ENCODE results near the gene CHP1.
"Not testable (repeated sequence)": the region's sequence is repeated elsewhere in the genome, so short reads cannot be mapped to it uniquely, and the experiment has no call there.

The CHP1 gene

DNA sequence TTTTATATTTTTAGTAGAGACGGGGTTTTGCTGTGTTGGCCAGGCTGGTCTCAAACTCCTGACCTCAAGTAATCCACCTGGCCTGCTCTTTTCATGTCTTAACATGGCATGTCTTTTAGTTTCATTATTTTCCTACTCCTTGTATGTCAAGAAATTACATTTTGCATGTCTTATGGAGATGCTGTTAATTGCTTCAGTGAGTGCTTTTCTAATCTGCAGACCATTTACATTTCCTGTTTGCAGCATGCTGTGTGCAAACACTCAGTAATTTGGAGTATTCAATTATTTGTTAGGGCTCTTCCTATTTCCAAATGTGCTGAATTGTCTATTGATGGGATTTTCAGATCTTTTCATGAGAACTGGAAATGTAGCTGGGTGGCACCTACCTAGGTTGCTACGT, 70.1 kb downstream of the CHP1 start:
- 85% methylated on average over 2 of the region's 2 CpGs for WGBS
- not testable (repeated sequence) for H3K27me3 ChIP-seq (ENCODE audit: insufficient read depth, low read length); H3K27ac ChIP-seq (ENCODE audit: low read depth, low read length); H3K9ac ChIP-seq (ENCODE audit: low read depth, low read length); H3K4me3 ChIP-seq (ENCODE audit: low read length); H3K9me3 ChIP-seq (ENCODE audit: insufficient read depth, low read depth, low read length)
- Histone ChIP-seq H3K36me3 (ENCODE audit: insufficient read depth, low read length) (peaks cover 54% of the 10 kb centered on the region), H3K4me1 (ENCODE audit: insufficient read depth, low read length) (peaks cover 19% of the 10 kb centered on the region; the same call in 1 of the 2 replicates)

DNA sequence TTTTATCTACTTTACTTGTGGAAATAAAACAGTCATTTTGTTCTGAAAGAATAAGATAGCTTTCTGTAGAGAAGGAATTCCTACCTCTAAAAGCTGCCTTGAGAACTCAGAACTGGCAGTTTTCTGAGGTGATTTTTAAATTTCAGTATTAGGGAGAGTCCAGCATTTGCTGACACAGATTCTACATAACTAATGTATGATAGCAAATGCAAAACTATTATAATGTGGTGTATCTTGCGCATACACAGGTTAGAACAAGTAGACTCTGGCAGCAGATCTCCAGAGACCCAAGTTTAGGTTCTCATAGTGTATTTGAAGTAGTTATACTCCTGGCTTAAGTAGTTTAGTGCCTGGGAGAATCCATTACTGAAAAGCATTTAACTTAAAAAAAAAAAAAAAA, 70.5 kb downstream of the CHP1 start:
- H3K27ac ChIP-seq (ENCODE audit: low read depth, low read length): no peak overlapping the region
- H3K9me3 ChIP-seq (ENCODE audit: insufficient read depth, low read depth, low read length): no peaks in the 10 kb centered on the region
- WGBS: 100% methylated on average over 1 of the region's 1 CpG
- no peak overlapping the region for H3K4me3 ChIP-seq (ENCODE audit: low read length)
- peaks cover 52% of the 10 kb centered on the region for H3K36me3 ChIP-seq (ENCODE audit: insufficient read depth, low read length)
- no peak overlapping the region for H3K9ac ChIP-seq (ENCODE audit: low read depth, low read length)
- peaks cover 19% of the 10 kb centered on the region; the same call in 1 of the 2 replicates for H3K4me1 ChIP-seq (ENCODE audit: insufficient read depth, low read length)
- H3K27me3 ChIP-seq (ENCODE audit: insufficient read depth, low read length): no peaks in the 10 kb centered on the region

DNA sequence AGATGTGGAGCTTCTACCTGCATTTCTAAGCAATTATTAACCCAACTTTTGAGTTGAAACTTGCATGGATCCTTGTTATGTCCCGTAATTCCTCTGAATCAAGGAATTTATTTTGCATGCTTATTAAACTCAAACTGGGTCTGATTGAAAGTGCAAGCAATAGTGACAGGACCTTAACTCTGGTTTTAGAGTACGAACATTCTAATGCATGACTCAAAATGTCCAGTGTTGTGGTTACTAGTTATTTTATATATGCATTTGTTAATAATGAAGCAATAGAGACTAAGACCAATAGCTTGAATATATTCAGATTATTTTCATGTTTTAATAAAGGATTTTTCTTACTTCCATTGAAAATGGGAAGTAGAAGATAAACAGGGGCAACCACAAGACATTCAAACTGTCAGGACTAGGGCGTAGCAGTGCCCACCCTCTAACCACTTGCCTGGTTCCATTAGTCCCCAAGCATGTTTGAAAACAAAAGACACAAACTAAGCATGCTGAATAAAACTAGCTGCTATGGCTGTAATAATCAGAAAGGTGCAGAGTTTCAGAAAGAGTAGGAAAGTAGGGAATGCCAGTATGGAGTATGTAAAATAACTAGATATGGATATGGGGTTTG, 73.2 kb downstream of the CHP1 start:
- peaks cover 45% of the 10 kb centered on the region for H3K36me3 ChIP-seq (ENCODE audit: insufficient read depth, low read length)
- peaks cover 19% of the 10 kb centered on the region; the same call in 1 of the 2 replicates for H3K4me1 ChIP-seq (ENCODE audit: insufficient read depth, low read length)
- H3K4me3 ChIP-seq (ENCODE audit: low read length): no peak overlapping the region
- no peak overlapping the region for H3K27ac ChIP-seq (ENCODE audit: low read depth, low read length)
- no peak overlapping the region for H3K9ac ChIP-seq (ENCODE audit: low read depth, low read length)
- H3K27me3 ChIP-seq (ENCODE audit: insufficient read depth, low read length): no peaks in the 10 kb centered on the region
- 96% methylated on average over 3 of the region's 3 CpGs for WGBS
- H3K9me3 ChIP-seq (ENCODE audit: insufficient read depth, low read depth, low read length): no peaks in the 10 kb centered on the region

DNA sequence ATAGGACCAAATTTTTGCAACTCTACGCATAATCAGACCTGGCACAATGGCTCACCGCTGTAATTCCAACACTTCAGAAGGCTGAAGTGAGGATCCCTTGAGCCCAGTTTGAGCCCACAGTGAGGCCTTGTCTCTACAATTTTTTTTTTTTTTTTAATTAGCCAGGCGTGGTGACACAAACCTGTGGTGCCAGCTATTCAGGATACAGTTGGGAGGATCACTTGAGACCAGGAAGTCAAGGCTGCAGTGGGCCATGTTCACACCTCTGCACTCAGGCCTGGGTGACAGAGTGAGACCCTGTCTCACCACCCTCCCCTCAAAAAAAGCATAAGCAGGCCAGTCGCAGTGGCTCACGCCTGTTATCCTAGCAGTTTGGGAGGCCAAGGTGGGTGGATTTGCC, 76.6 kb downstream of the CHP1 start:
- WGBS: 89% methylated on average over 5 of the region's 5 CpGs
- Histone ChIP-seq H3K9me3 (ENCODE audit: insufficient read depth, low read depth, low read length) (no peaks in the 10 kb centered on the region), H3K4me3 (ENCODE audit: low read length) (no peak overlapping the region), H3K27ac (ENCODE audit: low read depth, low read length) (no peak overlapping the region), H3K4me1 (ENCODE audit: insufficient read depth, low read length) (peaks cover 13% of the 10 kb centered on the region; the same call in 1 of the 2 replicates), H3K36me3 (ENCODE audit: insufficient read depth, low read length) (peaks cover 54% of the 10 kb centered on the region), H3K9ac (ENCODE audit: low read depth, low read length) (no peak overlapping the region), H3K27me3 (ENCODE audit: insufficient read depth, low read length) (no peaks in the 10 kb centered on the region)

DNA sequence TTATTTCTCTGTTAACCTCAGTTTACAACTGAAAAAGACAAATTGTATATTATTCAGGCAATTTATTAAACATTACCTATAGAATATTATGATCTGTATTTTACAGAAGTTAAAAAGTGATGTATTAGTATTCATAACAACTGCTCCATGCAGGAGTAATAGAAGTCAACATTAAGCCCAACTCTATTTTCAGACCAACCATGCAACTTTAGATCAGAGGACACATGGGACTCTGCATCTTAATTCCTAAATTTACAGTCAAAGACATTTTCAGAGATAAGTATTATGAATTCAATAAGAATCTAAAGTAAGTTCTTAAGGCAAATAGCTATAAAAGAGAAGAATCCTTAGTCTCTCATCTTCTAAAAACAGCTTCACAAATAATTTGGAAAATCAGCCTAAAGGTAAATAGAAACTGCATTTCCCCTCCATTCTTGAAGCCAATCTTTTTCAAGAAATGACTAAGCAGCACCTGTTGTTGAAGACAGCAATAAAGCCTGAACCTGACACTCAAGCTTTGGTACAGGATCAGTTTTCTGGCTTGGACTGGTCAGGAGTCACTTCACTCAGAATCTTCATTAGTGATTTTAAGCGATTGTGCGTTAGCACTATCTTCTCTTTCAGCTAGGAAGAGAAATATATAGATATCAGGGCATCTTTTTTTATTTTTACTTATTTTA, 78.3 kb downstream of the CHP1 start:
- Histone ChIP-seq H3K4me3 (ENCODE audit: low read length) (no peak overlapping the region), H3K9ac (ENCODE audit: low read depth, low read length) (no peak overlapping the region), H3K9me3 (ENCODE audit: insufficient read depth, low read depth, low read length) (no peaks in the 10 kb centered on the region), H3K4me1 (ENCODE audit: insufficient read depth, low read length) (no peaks in the 10 kb centered on the region), H3K27ac (ENCODE audit: low read depth, low read length) (no peak overlapping the region), H3K36me3 (ENCODE audit: insufficient read depth, low read length) (peaks cover 64% of the 10 kb centered on the region), H3K27me3 (ENCODE audit: insufficient read depth, low read length) (no peaks in the 10 kb centered on the region)
- WGBS: 100% methylated on average over 2 of the region's 2 CpGs

DNA sequence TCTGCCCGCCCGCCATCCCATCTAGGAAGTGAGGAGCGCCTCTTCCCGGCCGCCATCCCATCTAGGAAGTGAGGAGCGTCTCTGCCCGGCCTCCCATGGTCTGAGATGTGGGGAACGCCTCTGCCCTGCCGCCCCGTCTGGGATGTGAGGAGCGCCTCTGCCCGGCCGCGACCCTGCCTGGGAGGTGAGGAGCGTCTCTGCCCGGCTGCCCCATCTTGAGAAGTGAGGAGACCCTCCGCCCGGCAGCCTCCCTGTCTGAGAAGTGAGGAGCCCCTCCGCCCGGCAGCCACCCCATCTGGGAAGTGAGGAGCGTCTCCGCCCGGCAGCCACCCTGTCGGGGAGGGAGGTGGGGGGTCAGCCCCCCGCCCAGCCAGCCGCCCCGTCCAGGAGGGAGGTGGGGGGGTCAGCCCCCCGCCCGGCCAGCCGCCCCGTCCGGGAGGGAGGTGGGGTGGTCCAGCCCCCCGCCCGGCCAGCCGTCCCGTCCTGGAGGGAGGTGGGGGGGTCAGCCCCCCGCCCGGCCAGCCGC, 89.8 kb downstream of the CHP1 start:
- 96% methylated on average over 34 of the region's 39 CpGs for WGBS
- not testable (repeated sequence) for H3K27ac ChIP-seq (ENCODE audit: low read depth, low read length); H3K9ac ChIP-seq (ENCODE audit: low read depth, low read length); H3K4me1 ChIP-seq (ENCODE audit: insufficient read depth, low read length); H3K9me3 ChIP-seq (ENCODE audit: insufficient read depth, low read depth, low read length); H3K4me3 ChIP-seq (ENCODE audit: low read length); H3K27me3 ChIP-seq (ENCODE audit: insufficient read depth, low read length)
- peaks cover 41% of the 10 kb centered on the region for H3K36me3 ChIP-seq (ENCODE audit: insufficient read depth, low read length)

DNA sequence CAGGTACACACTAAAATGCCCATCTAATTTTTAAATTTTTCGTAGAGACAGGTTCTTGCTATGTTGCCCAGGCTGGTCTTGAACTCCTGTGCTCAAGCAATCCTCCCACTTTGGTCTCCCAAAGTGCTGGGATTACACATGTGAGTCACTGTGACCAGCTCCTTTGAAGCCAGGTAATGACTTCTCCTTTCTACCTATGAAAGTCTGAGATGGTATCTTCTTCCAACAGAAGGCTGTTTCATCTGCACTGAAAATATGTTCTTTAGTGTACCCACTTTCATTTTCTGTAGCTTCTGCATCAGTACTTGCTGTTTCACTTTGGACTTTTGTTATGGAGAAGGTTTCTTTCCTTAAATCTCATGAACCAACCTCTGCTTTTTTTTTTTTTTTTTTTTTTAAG, 92.5 kb downstream of the CHP1 start:
- Histone ChIP-seq H3K36me3 (ENCODE audit: insufficient read depth, low read length) (peaks cover 40% of the 10 kb centered on the region), H3K4me1 (ENCODE audit: insufficient read depth, low read length) (no peaks in the 10 kb centered on the region), H3K9ac (ENCODE audit: low read depth, low read length) (no peak overlapping the region), H3K27me3 (ENCODE audit: insufficient read depth, low read length) (no peaks in the 10 kb centered on the region), H3K27ac (ENCODE audit: low read depth, low read length) (no peak overlapping the region), H3K4me3 (ENCODE audit: low read length) (no peak overlapping the region), H3K9me3 (ENCODE audit: insufficient read depth, low read depth, low read length) (no peaks in the 10 kb centered on the region)
- WGBS: 92% methylated on average over 1 of the region's 1 CpG

DNA sequence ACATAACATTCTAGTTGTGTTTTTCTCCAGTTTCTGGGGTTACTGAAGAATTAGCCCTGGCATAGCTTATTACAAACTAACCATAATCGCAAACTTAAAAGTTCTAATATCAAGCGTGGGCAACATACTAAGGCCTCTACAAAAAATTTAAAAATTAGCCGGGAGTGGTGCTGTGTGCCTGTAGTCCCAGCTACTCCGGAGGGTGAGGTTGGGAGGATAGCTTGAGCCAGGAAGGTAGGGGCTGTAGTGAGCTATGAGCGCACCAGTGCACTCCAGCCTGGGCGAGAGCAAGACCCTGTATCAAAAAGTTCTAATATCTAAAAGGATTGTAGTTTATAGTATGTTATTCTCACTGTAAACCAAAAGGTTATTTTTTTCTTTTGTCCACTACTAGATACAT, 100.2 kb downstream of the CHP1 start:
- Histone ChIP-seq H3K4me3 (ENCODE audit: low read length) (peak overlapping the region; percentile 83), H3K4me1 (ENCODE audit: insufficient read depth, low read length) (no peaks in the 10 kb centered on the region), H3K36me3 (ENCODE audit: insufficient read depth, low read length) (peaks cover 20% of the 10 kb centered on the region), H3K27ac (ENCODE audit: low read depth, low read length) (no peak overlapping the region), H3K9ac (ENCODE audit: low read depth, low read length) (peak overlapping the region; percentile 91; the same call in 1 of the 2 replicates), H3K9me3 (ENCODE audit: insufficient read depth, low read depth, low read length) (no peaks in the 10 kb centered on the region), H3K27me3 (ENCODE audit: insufficient read depth, low read length) (no peaks in the 10 kb centered on the region)
- WGBS: 60% methylated on average over 5 of the region's 6 CpGs

Measured in HUES64 (cell line).